ENCODE measurements around the gene MED12L.
"Not testable (repeated sequence)": the region's sequence is repeated elsewhere in the genome, so short reads cannot be mapped to it uniquely, and the experiment has no call there.

MED12L gene

GRCh38 chr3:151226825-151227224, 141.4 kb downstream of the MED12L start:
- Histone ChIP-seq H3K36me3 (ENCODE audit: control insufficient read depth, insufficient read depth, low read length) (no peaks in the 10 kb centered on the region), H3K27me3 (ENCODE audit: control insufficient read depth, insufficient read depth, low read length) (no peaks in the 10 kb centered on the region), H3K4me3 (ENCODE audit: low read length) (no peak overlapping the region), H3K4me1 (ENCODE audit: control insufficient read depth, insufficient read depth, low read length) (peaks cover 20% of the 10 kb centered on the region), H3K9me3 (ENCODE audit: control insufficient read depth, low read length) (no peaks in the 10 kb centered on the region), H3K9ac (ENCODE audit: low read length) (no peak overlapping the region)

- Histone ChIP-seq H3K9ac (ENCODE audit: low read length) (peak overlapping the region; percentile 57), H3K27me3 (ENCODE audit: control insufficient read depth, insufficient read depth, low read length) (no peaks in the 10 kb centered on the region), H3K9me3 (ENCODE audit: control insufficient read depth, low read length) (no peaks in the 10 kb centered on the region), H3K4me3 (ENCODE audit: low read length) (peak overlapping the region; percentile 6), H3K36me3 (ENCODE audit: control insufficient read depth, insufficient read depth, low read length) (no peaks in the 10 kb centered on the region), H3K4me1 (ENCODE audit: control insufficient read depth, insufficient read depth, low read length) (peaks cover 20% of the 10 kb centered on the region)
Measured at GRCh38 chr3:151227266-151227806, 141.9 kb downstream of the MED12L start.

GRCh38 chr3:151227807-151228665, 142.6 kb downstream of the MED12L start:
- H3K4me1 ChIP-seq (ENCODE audit: control insufficient read depth, insufficient read depth, low read length): peaks cover 20% of the 10 kb centered on the region
- H3K36me3 ChIP-seq (ENCODE audit: control insufficient read depth, insufficient read depth, low read length): no peaks in the 10 kb centered on the region
- H3K9me3 ChIP-seq (ENCODE audit: control insufficient read depth, low read length): no peaks in the 10 kb centered on the region
- H3K9ac ChIP-seq (ENCODE audit: low read length): peak overlapping the region; percentile 57
- H3K4me3 ChIP-seq (ENCODE audit: low read length): peak overlapping the region; percentile 6
- H3K27me3 ChIP-seq (ENCODE audit: control insufficient read depth, insufficient read depth, low read length): no peaks in the 10 kb centered on the region

GRCh38 chr3:151228666-151229040, 143.2 kb downstream of the MED12L start:
- H3K4me3 ChIP-seq (ENCODE audit: low read length): no peak overlapping the region
- H3K9ac ChIP-seq (ENCODE audit: low read length): peak overlapping the region; percentile 57
- H3K27me3 ChIP-seq (ENCODE audit: control insufficient read depth, insufficient read depth, low read length): no peaks in the 10 kb centered on the region
- peaks cover 20% of the 10 kb centered on the region for H3K4me1 ChIP-seq (ENCODE audit: control insufficient read depth, insufficient read depth, low read length)
- H3K9me3 ChIP-seq (ENCODE audit: control insufficient read depth, low read length): no peaks in the 10 kb centered on the region
- no peaks in the 10 kb centered on the region for H3K36me3 ChIP-seq (ENCODE audit: control insufficient read depth, insufficient read depth, low read length)

- Histone ChIP-seq H3K4me3 (ENCODE audit: low read length) (no peak overlapping the region), H3K36me3 (ENCODE audit: control insufficient read depth, insufficient read depth, low read length) (no peaks in the 10 kb centered on the region), H3K4me1 (ENCODE audit: control insufficient read depth, insufficient read depth, low read length) (peaks cover 20% of the 10 kb centered on the region), H3K9me3 (ENCODE audit: control insufficient read depth, low read length) (no peaks in the 10 kb centered on the region), H3K9ac (ENCODE audit: low read length) (no peak overlapping the region), H3K27me3 (ENCODE audit: control insufficient read depth, insufficient read depth, low read length) (no peaks in the 10 kb centered on the region)
Measured at GRCh38 chr3:151230646-151231045, 145.2 kb downstream of the MED12L start.

- not testable (repeated sequence) for H3K27me3 ChIP-seq (ENCODE audit: control insufficient read depth, insufficient read depth, low read length); H3K36me3 ChIP-seq (ENCODE audit: control insufficient read depth, insufficient read depth, low read length); H3K9ac ChIP-seq (ENCODE audit: low read length); H3K9me3 ChIP-seq (ENCODE audit: control insufficient read depth, low read length); H3K4me3 ChIP-seq (ENCODE audit: low read length)
- H3K4me1 ChIP-seq (ENCODE audit: control insufficient read depth, insufficient read depth, low read length): peaks cover 19% of the 10 kb centered on the region
Measured at GRCh38 chr3:151232403-151232802, 146.9 kb downstream of the MED12L start.

GRCh38 chr3:151232991-151233390, 147.5 kb downstream of the MED12L start:
- no peak overlapping the region for H3K4me3 ChIP-seq (ENCODE audit: low read length)
- H3K27me3 ChIP-seq (ENCODE audit: control insufficient read depth, insufficient read depth, low read length): no peaks in the 10 kb centered on the region
- no peak overlapping the region for H3K9ac ChIP-seq (ENCODE audit: low read length)
- no peaks in the 10 kb centered on the region for H3K9me3 ChIP-seq (ENCODE audit: control insufficient read depth, low read length)
- no peaks in the 10 kb centered on the region for H3K36me3 ChIP-seq (ENCODE audit: control insufficient read depth, insufficient read depth, low read length)
- peaks cover 13% of the 10 kb centered on the region for H3K4me1 ChIP-seq (ENCODE audit: control insufficient read depth, insufficient read depth, low read length)

- H3K9me3 ChIP-seq (ENCODE audit: control insufficient read depth, low read length): no peaks in the 10 kb centered on the region
- H3K27me3 ChIP-seq (ENCODE audit: control insufficient read depth, insufficient read depth, low read length): no peaks in the 10 kb centered on the region
- no peak overlapping the region for H3K4me3 ChIP-seq (ENCODE audit: low read length)
- H3K4me1 ChIP-seq (ENCODE audit: control insufficient read depth, insufficient read depth, low read length): peaks cover 3% of the 10 kb centered on the region
- H3K36me3 ChIP-seq (ENCODE audit: control insufficient read depth, insufficient read depth, low read length): no peaks in the 10 kb centered on the region
- no peak overlapping the region for H3K9ac ChIP-seq (ENCODE audit: low read length)
Measured at GRCh38 chr3:151234825-151235224, 149.4 kb downstream of the MED12L start.

GRCh38 chr3:151236316-151236715, 150.9 kb downstream of the MED12L start:
- Histone ChIP-seq H3K4me1 (ENCODE audit: control insufficient read depth, insufficient read depth, low read length) (no peaks in the 10 kb centered on the region), H3K9ac (ENCODE audit: low read length) (no peak overlapping the region), H3K36me3 (ENCODE audit: control insufficient read depth, insufficient read depth, low read length) (no peaks in the 10 kb centered on the region), H3K27me3 (ENCODE audit: control insufficient read depth, insufficient read depth, low read length) (no peaks in the 10 kb centered on the region), H3K9me3 (ENCODE audit: control insufficient read depth, low read length) (no peaks in the 10 kb centered on the region), H3K4me3 (ENCODE audit: low read length) (no peak overlapping the region)

- Histone ChIP-seq H3K27me3 (ENCODE audit: control insufficient read depth, insufficient read depth, low read length) (no peaks in the 10 kb centered on the region), H3K9me3 (ENCODE audit: control insufficient read depth, low read length) (no peaks in the 10 kb centered on the region), H3K4me3 (ENCODE audit: low read length) (no peak overlapping the region), H3K9ac (ENCODE audit: low read length) (no peak overlapping the region), H3K36me3 (ENCODE audit: control insufficient read depth, insufficient read depth, low read length) (no peaks in the 10 kb centered on the region), H3K4me1 (ENCODE audit: control insufficient read depth, insufficient read depth, low read length) (no peaks in the 10 kb centered on the region)
Measured at GRCh38 chr3:151236736-151237135, 151.3 kb downstream of the MED12L start.

- H3K4me1 ChIP-seq (ENCODE audit: control insufficient read depth, insufficient read depth, low read length); H3K9ac ChIP-seq (ENCODE audit: low read length); H3K4me3 ChIP-seq (ENCODE audit: low read length); H3K9me3 ChIP-seq (ENCODE audit: control insufficient read depth, low read length); H3K27me3 ChIP-seq (ENCODE audit: control insufficient read depth, insufficient read depth, low read length); H3K36me3 ChIP-seq (ENCODE audit: control insufficient read depth, insufficient read depth, low read length): not testable (repeated sequence)
Measured at GRCh38 chr3:151242006-151242405, 156.5 kb downstream of the MED12L start.

- H3K4me3 ChIP-seq (ENCODE audit: low read length): no peak overlapping the region
- peaks cover 12% of the 10 kb centered on the region for H3K4me1 ChIP-seq (ENCODE audit: control insufficient read depth, insufficient read depth, low read length)
- H3K27me3 ChIP-seq (ENCODE audit: control insufficient read depth, insufficient read depth, low read length): no peaks in the 10 kb centered on the region
- no peaks in the 10 kb centered on the region for H3K36me3 ChIP-seq (ENCODE audit: control insufficient read depth, insufficient read depth, low read length)
- H3K9me3 ChIP-seq (ENCODE audit: control insufficient read depth, low read length): no peaks in the 10 kb centered on the region
- H3K9ac ChIP-seq (ENCODE audit: low read length): peak overlapping the region; percentile 40
Measured at GRCh38 chr3:151248772-151249337, 163.4 kb downstream of the MED12L start.

All from mucosa of stomach (tissue), 1 donor.